Caco-2 (cell line): ENCODE results near the gene ALG14. TPM values are rescaled to one million over a fixed set of nuclear protein-coding genes. Genes with fewer than 3 reads are reported as not detected.
"Not testable (repeated sequence)": the region's sequence is repeated elsewhere in the genome, so short reads cannot be mapped to it uniquely, and the experiment has no call there.

ENCODE experiments used
- BruUV-seq: library from RNA; stranded (reverse); fragments of 400-500 nt; replicated peaks from 2 replicates; lab custom pipeline; 2021; lab: Mats Ljungman, UMichigan
- CTCF ChIA-PET: fragments of 300-600 bp; sonication (Branson Sonifier 250); formaldehyde crosslinking; loops from one replicate; lab custom pipeline; 2022; ENCODE audit warnings: antibody characterized with exemption; lab: Charles Lee
- POLR2A ChIA-PET: fragments of 300-600 bp; sonication (Branson Sonifier 250); formaldehyde crosslinking; loops from one replicate; lab custom pipeline; 2022; ENCODE audit warnings: antibody characterized with exemption; lab: Charles Lee
- DNase-seq, 2 experiments: peaks; one replicate each; pipeline versions ENCODE4 v3.0.0 to v3.0.0-alpha.2; 2020 to 2022
- H3K27me3 ChIP-seq: replicated peaks from 2 replicates; pipeline ENCODE4 v1.6.0; 2011; ENCODE audit warnings: low read length; ENCODE audit not compliant: control insufficient read depth, insufficient read depth
- H3K36me3 ChIP-seq: 2 replicates; pipeline ENCODE4 v1.5.1; 2011; ENCODE audit warnings: low read length; ENCODE audit not compliant: control insufficient read depth, insufficient read depth
- H3K4me1 ChIP-seq: fragments of 250-450 bp; sonication (Bioruptor Pico); 2 replicates; pipeline ENCODE4 v1.5.1; 2020; ENCODE audit warnings: mild to moderate bottlenecking
- H3K4me3 ChIP-seq: 2 replicates; pipeline ENCODE4 v1.5.1; 2011; ENCODE audit warnings: low read depth, mild to moderate bottlenecking, control low read depth, low read length
- H3K9me3 ChIP-seq: fragments of 250-450 bp; sonication (Bioruptor Pico); 2 replicates; pipeline ENCODE4 v1.5.1; 2020; ENCODE audit warnings: mild to moderate bottlenecking, moderate library complexity
- H3K27ac Mint-ChIP-seq: one replicate; pipeline ENCODE4 v1.8.0; 2022; ENCODE audit warnings: mixed read lengths; ENCODE audit not compliant: unreplicated experiment
- H3K27me3 Mint-ChIP-seq: one replicate; pipeline ENCODE4 v1.8.0; 2022; ENCODE audit warnings: mixed read lengths; ENCODE audit not compliant: insufficient read depth, unreplicated experiment
- H3K36me3 Mint-ChIP-seq: one replicate; pipeline ENCODE4 v1.8.0; 2022; ENCODE audit warnings: mild to moderate bottlenecking, mixed read lengths; ENCODE audit not compliant: insufficient read depth, unreplicated experiment
- H3K4me1 Mint-ChIP-seq: one replicate; pipeline ENCODE4 v1.8.0; 2022; ENCODE audit warnings: low read depth, mixed read lengths; ENCODE audit not compliant: unreplicated experiment
- H3K4me3 Mint-ChIP-seq: one replicate; pipeline ENCODE4 v1.8.0; 2022; ENCODE audit warnings: mild to moderate bottlenecking, moderate library complexity, mixed read lengths; ENCODE audit not compliant: unreplicated experiment
- H3K9me3 Mint-ChIP-seq: one replicate; pipeline ENCODE4 v1.8.0; 2022; ENCODE audit warnings: mixed read lengths; ENCODE audit not compliant: unreplicated experiment
- CTCF ChIP-seq, 2 experiments: fragments of 200-600 bp in 1 of 2; IDR thresholded peaks; 1 replicate in 1 of 2; 2 replicates in 1 of 2; pipeline versions ENCODE4 v1.5.1 to v1.8.0; 2011 to 2022; ENCODE audit warnings: antibody characterized with exemption in 1 of 2, control low read depth in 1 of 2, inconsistent platforms in 1 of 2, low read depth in 1 of 2, low read length in 1 of 2, mild to moderate bottlenecking in 1 of 2, moderate library complexity in 1 of 2; ENCODE audit not compliant: insufficient read depth in 1 of 2, severe bottlenecking in 1 of 2, unreplicated experiment in 1 of 2
- intact Hi-C: fragments of 100-400 bp; cut with micrococcal nuclease; formaldehyde crosslinking; loops from one replicate; pipeline ENCODE4 v1.10.0; 2022; ENCODE audit not compliant: unreplicated experiment
- total RNA-seq: library from RNA; stranded (reverse); gene quantifications from 2 replicates; pipeline ENCODE4 v1.2.3, GENCODE V29; 2022

ALG14 gene
- total RNA-seq, 1 experiment from 2014 or later = 4.5 TPM

GRCh38 chr1:94998114-94998513 lies 74.6 kb downstream of the ALG14 start:
- no peak for TF ChIP-seq CTCF (IDR thresholded peaks at IDR 0.05; ENCODE audit: insufficient read depth in 1 of 2, low read depth in 1 of 2, low read length in 1 of 2, severe bottlenecking in 1 of 2, unreplicated experiment in 1 of 2)
- CTCF ChIA-PET = no interaction called here
- no peaks in the 10 kb centered on the region for H3K9me3 ChIP-seq
- H3K36me3 ChIP-seq = no peaks in the 10 kb centered on the region
- no peak for DNase-seq
- no peak overlapping the region for H3K4me3 ChIP-seq
- Mint-ChIP-seq H3K27ac (no peak overlapping the region), H3K27me3 (no peaks in the 10 kb centered on the region), H3K9me3 (no peaks in the 10 kb centered on the region), H3K4me3 (no peak overlapping the region), H3K36me3 (no peaks in the 10 kb centered on the region), H3K4me1 (no peaks in the 10 kb centered on the region)
- BruUV-seq = no TSS peak
- intact Hi-C loops = no loop called here
- H3K27me3 ChIP-seq = no peaks in the 10 kb centered on the region
- H3K4me1 ChIP-seq = peaks cover 11% of the 10 kb centered on the region
- POLR2A ChIA-PET = no interaction called here

GRCh38 chr1:94995536-94995935 lies 77.2 kb downstream of the ALG14 start:
- BruUV-seq, H3K9me3 Mint-ChIP-seq, H3K36me3 Mint-ChIP-seq, POLR2A ChIA-PET, H3K4me3 Mint-ChIP-seq, H3K4me3 ChIP-seq, DNase-seq, H3K27ac Mint-ChIP-seq, H3K9me3 ChIP-seq, H3K27me3 ChIP-seq, H3K4me1 Mint-ChIP-seq, H3K27me3 Mint-ChIP-seq, CTCF ChIA-PET, intact Hi-C loops, H3K36me3 ChIP-seq: not testable (repeated sequence)
- peaks cover 11% of the 10 kb centered on the region for H3K4me1 ChIP-seq

GRCh38 chr1:94994805-94995204 lies 77.9 kb downstream of the ALG14 start:
- BruUV-seq = no TSS peak
- no peaks in the 10 kb centered on the region for H3K27me3 Mint-ChIP-seq
- intact Hi-C loops = no loop called here
- POLR2A ChIA-PET = no interaction called here
- no peak for DNase-seq
- no peak overlapping the region for H3K4me3 Mint-ChIP-seq
- Histone ChIP-seq H3K4me1 (peaks cover 11% of the 10 kb centered on the region), H3K4me3 (no peak overlapping the region), H3K9me3 (no peaks in the 10 kb centered on the region), H3K27me3 (no peaks in the 10 kb centered on the region), H3K36me3 (no peaks in the 10 kb centered on the region)
- CTCF ChIA-PET = interaction anchor here (0.9 kb wide), 1 partner anchor 47 kb away, joined by 4 read pairs; no protein-coding TSS in a partner anchor
- no peak overlapping the region for H3K27ac Mint-ChIP-seq
- H3K9me3 Mint-ChIP-seq = no peaks in the 10 kb centered on the region
- no peaks in the 10 kb centered on the region for H3K36me3 Mint-ChIP-seq
- H3K4me1 Mint-ChIP-seq = peaks cover 9% of the 10 kb centered on the region
- TF ChIP-seq CTCF (IDR thresholded peaks at IDR 0.05; ENCODE audit: insufficient read depth in 1 of 2, low read depth in 1 of 2, low read length in 1 of 2, severe bottlenecking in 1 of 2, unreplicated experiment in 1 of 2) = no peak
